Osteoblast (primary cell): ENCODE measurements around the gene MGAT4C. TPM values are rescaled to one million over a fixed set of nuclear protein-coding genes. Genes with fewer than 3 reads are reported as not detected.

Experiments
- DNase-seq: peaks from one replicate; pipeline ENCODE4 v3.0.0; 2011; ENCODE audit warnings: low spot score, mixed read lengths; ENCODE audit not compliant: insufficient read length; ENCODE audit errors: missing footprints
- H2AFZ ChIP-seq: 2 replicates; pipeline ENCODE4 v1.6.0; 2011; ENCODE audit warnings: mild to moderate bottlenecking, low read length
- H3K27ac ChIP-seq: 2 replicates; pipeline ENCODE4 v1.5.1; 2011; ENCODE audit warnings: mild to moderate bottlenecking, low read depth, low read length, moderate library complexity
- H3K27me3 ChIP-seq: 2 replicates; pipeline ENCODE4 v1.6.0; 2012; ENCODE audit warnings: mild to moderate bottlenecking, control low read depth, inconsistent platforms, low read length, moderate library complexity; ENCODE audit not compliant: insufficient read depth
- H3K36me3 ChIP-seq: 2 replicates; pipeline ENCODE4 v1.5.1; 2011; ENCODE audit warnings: mild to moderate bottlenecking, low read length, control low read depth, moderate library complexity; ENCODE audit not compliant: insufficient read depth
- H3K4me1 ChIP-seq: 2 replicates; pipeline ENCODE4 v1.5.1; 2011; ENCODE audit warnings: mild to moderate bottlenecking, low read length, control low read depth, moderate library complexity; ENCODE audit not compliant: insufficient read depth
- H3K4me2 ChIP-seq: 2 replicates; pipeline ENCODE4 v1.6.0; 2011; ENCODE audit warnings: mild to moderate bottlenecking, low read length; ENCODE audit not compliant: insufficient read depth
- H3K4me3 ChIP-seq: fragments of 200-600 bp; sonication (generic); 3 replicates; pipeline ENCODE4 v1.5.1; 2012; ENCODE audit warnings: mild to moderate bottlenecking, low read length, inconsistent platforms; ENCODE audit not compliant: insufficient read depth
- H3K79me2 ChIP-seq: 2 replicates; pipeline ENCODE4 v1.6.0; 2012; ENCODE audit warnings: mild to moderate bottlenecking, low read length, control low read depth, inconsistent platforms; ENCODE audit not compliant: insufficient read depth
- H3K9me3 ChIP-seq: 2 replicates; pipeline ENCODE4 v1.5.1; 2011; ENCODE audit warnings: low read depth, low read length, control low read depth
- H4K20me1 ChIP-seq: 2 replicates; pipeline ENCODE4 v1.6.0; 2012; ENCODE audit warnings: mild to moderate bottlenecking, low read length, control low read depth; ENCODE audit not compliant: insufficient read depth
- CTCF ChIP-seq: IDR thresholded peaks from 2 replicates; pipeline ENCODE4 v1.5.1; 2011; ENCODE audit warnings: mild to moderate bottlenecking, low read depth, low read length, moderate library complexity; ENCODE audit errors: extremely low read depth
- total RNA-seq: library from RNA; depleted of rRNA; stranded (reverse); fragments of >200 nt; gene quantifications from 2 replicates; pipeline ENCODE4 v1.2.3, GENCODE V29; 2012

The MGAT4C gene
- total RNA-seq, 1 donor = not detected

- no peaks in the 10 kb centered on the region for H3K36me3 ChIP-seq
- no peak for TF ChIP-seq CTCF
- peaks cover 2% of the 10 kb centered on the region for H3K9me3 ChIP-seq
Measured at GRCh38 chr12:86042062-86042461, 214.1 kb downstream of the MGAT4C start.

GRCh38 chr12:86018361-86018760 is 237.8 kb downstream of the MGAT4C start:
- Histone ChIP-seq H3K36me3 (no peaks in the 10 kb centered on the region), H3K9me3 (no peaks in the 10 kb centered on the region), H3K4me3 (no peak overlapping the region), H2AFZ (no peak overlapping the region), H3K4me2 (no peak overlapping the region), H4K20me1 (no peaks in the 10 kb centered on the region), H3K27me3 (no peaks in the 10 kb centered on the region), H3K4me1 (no peaks in the 10 kb centered on the region), H3K79me2 (no peaks in the 10 kb centered on the region), H3K27ac (no peak overlapping the region)
- TF ChIP-seq CTCF = no peak
- DNase-seq = no peak

More at GRCh38 chr12:86042062-86042461, 214.1 kb downstream of the MGAT4C start:
- Histone ChIP-seq H2AFZ (no peak overlapping the region), H4K20me1 (no peaks in the 10 kb centered on the region), H3K4me3 (no peak overlapping the region), H3K27ac (no peak overlapping the region), H3K4me2 (no peak overlapping the region), H3K27me3 (no peaks in the 10 kb centered on the region), H3K4me1 (no peaks in the 10 kb centered on the region), H3K79me2 (no peaks in the 10 kb centered on the region)
- DNase-seq = no peak

DNA sequence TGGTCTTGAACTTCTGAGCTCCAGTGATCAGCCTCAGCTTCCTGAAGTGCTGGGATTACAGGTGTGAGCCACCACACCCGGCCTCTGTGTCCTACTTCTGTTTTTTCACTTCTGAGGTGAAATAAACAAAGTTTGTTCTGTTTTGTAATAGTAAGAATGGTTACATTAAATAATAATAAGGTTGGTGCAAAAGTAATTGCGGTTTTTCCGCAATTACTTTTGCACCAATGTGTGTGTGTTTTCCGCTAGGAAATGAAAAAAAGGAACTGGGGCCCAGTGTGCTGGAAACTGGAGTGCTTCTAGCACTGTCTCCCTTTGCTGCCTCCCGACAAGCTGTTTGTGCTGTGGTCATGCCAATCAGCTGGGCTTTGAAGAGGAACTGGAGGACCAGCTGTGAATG is 241.2 kb downstream of the MGAT4C start:
- no peak for TF ChIP-seq CTCF
- Histone ChIP-seq H2AFZ (no peak overlapping the region), H4K20me1 (no peaks in the 10 kb centered on the region), H3K79me2 (no peaks in the 10 kb centered on the region), H3K9me3 (no peaks in the 10 kb centered on the region), H3K36me3 (no peaks in the 10 kb centered on the region), H3K4me2 (no peak overlapping the region), H3K4me3 (no peak overlapping the region), H3K27ac (no peak overlapping the region), H3K27me3 (no peaks in the 10 kb centered on the region), H3K4me1 (no peaks in the 10 kb centered on the region)
- DNase-seq = no peak

DNA sequence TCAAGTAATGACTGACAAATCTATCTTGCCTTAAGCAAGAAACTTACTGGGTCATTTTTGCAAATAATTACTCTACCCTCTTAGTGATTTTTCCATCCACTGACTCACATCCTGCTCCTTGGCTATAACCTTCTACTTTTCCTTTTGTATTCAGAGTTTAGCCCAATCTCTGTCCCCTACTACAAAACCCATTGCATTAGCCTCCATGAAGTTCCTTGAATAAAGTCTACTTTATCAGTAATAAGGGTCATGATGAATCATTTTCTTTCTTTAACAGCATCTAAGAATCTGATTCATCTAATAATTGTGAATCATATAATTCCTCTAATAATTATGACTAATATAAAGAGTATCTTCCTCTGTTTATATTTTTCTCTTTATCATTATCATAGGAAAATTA is 249.5 kb downstream of the MGAT4C start:
- Histone ChIP-seq H3K9me3 (no peaks in the 10 kb centered on the region), H4K20me1 (no peaks in the 10 kb centered on the region), H3K27me3 (no peaks in the 10 kb centered on the region), H3K27ac (no peak overlapping the region), H3K4me1 (no peaks in the 10 kb centered on the region), H3K79me2 (no peaks in the 10 kb centered on the region), H3K4me3 (no peak overlapping the region), H3K4me2 (no peak overlapping the region), H3K36me3 (no peaks in the 10 kb centered on the region), H2AFZ (no peak overlapping the region)
- no peak for TF ChIP-seq CTCF
- DNase-seq = no peak
